Breast epithelium (tissue), 4 donors: ENCODE results near the gene FAM222A. TPM values are rescaled to one million over a fixed set of nuclear protein-coding genes. Genes with fewer than 3 reads are reported as not detected.

Experiments used
- DNase-seq, 2 donors: peaks; one replicate each; pipeline ENCODE4 v3.0.0-alpha.2; 2019; ENCODE audit warnings: low spot score in 2 of 2
- H3K27ac ChIP-seq, 2 donors: fragments of 200-600 bp; sonication (generic) in 1 of 2; one replicate each; pipeline ENCODE4 v1.5.1; 2016 to 2019; ENCODE audit warnings: mild to moderate bottlenecking in 1 of 2
- H3K27me3 ChIP-seq, 2 donors: fragments of 200-600 bp; sonication (generic) in 1 of 2; one replicate each; pipeline versions ENCODE4 v1.5.1 to v1.6.0; 2017 to 2019; ENCODE audit warnings: control low read depth in 1 of 2, mild to moderate bottlenecking in 1 of 2
- H3K36me3 ChIP-seq: fragments of 200-600 bp; one replicate; pipeline ENCODE4 v1.5.1; 2019
- H3K4me1 ChIP-seq, 2 donors: fragments of 200-600 bp; sonication (generic); one replicate each; pipeline ENCODE4 v1.5.1; 2016 to 2019; ENCODE audit warnings: control low read depth in 1 of 2
- H3K4me3 ChIP-seq, 3 donors: fragments of 200-600 bp; sonication (generic); 1 replicate in 2 of 3; 2 replicates in 1 of 3; pipeline ENCODE4 v1.5.1; 2016 to 2019; ENCODE audit warnings: mild to moderate bottlenecking in 3 of 3, moderate library complexity in 2 of 3
- H3K9me3 ChIP-seq, 2 donors: fragments of 200-600 bp; sonication (generic) in 1 of 2; one replicate each; pipeline ENCODE4 v1.5.1; 2016 to 2019; ENCODE audit warnings: control low read depth in 1 of 2
- CTCF ChIP-seq, 3 donors: fragments of 450-650 bp; IDR thresholded peaks; one replicate each; pipeline ENCODE4 v1.5.1; 2016 to 2017; ENCODE audit warnings: antibody characterized with exemption in 3 of 3, mild to moderate bottlenecking in 3 of 3, moderate library complexity in 3 of 3
- POLR2A ChIP-seq: fragments of 450-650 bp; IDR thresholded peaks from one replicate; pipeline ENCODE4 v1.6.1; 2016; ENCODE audit warnings: antibody characterized with exemption, mild to moderate bottlenecking, moderate library complexity
- POLR2AphosphoS5 ChIP-seq, 3 donors: sonication (generic); formaldehyde crosslinking; IDR thresholded peaks; one replicate each; pipeline ENCODE4 v1.6.1; 2017; ENCODE audit warnings: antibody characterized with exemption in 3 of 3
- intact Hi-C: fragments of 100-400 bp; cut with DNase I; formaldehyde crosslinking; loops from one replicate; pipeline ENCODE4 v1.15.1; 2023; ENCODE audit warnings: low total_unique reads
- total RNA-seq, 3 donors: library from RNA; depleted of rRNA; stranded (reverse); fragments of >200 nt; gene quantifications; one replicate each; pipeline ENCODE4 v1.1.0, GENCODE V29; 2016

Gene FAM222A
- total RNA-seq, 3 donors from 2014 or later: 0.32 to 7.3 (median 1.3) TPM

GRCh38 chr12:109760031-109760929, 46.7 kb downstream of the FAM222A start:
- Histone ChIP-seq H3K9me3 (peaks cover 6 to 12% of the 10 kb centered on the region in 2 donors), H3K4me3 (no peak overlapping the region), H3K4me1 (no peaks in the 10 kb centered on the region), H3K27ac (no peak overlapping the region), H3K36me3 (no peaks in the 10 kb centered on the region), H3K27me3 (no peaks in the 10 kb centered on the region)
- intact Hi-C loops: no loop called here
- TF ChIP-seq POLR2A: no peak
- no peak for TF ChIP-seq POLR2AphosphoS5 (IDR thresholded peaks at IDR 0.05)
- no peak for TF ChIP-seq CTCF (IDR thresholded peaks at IDR 0.05)
- peak in 1 of 2 donors; percentile 57 for DNase-seq

GRCh38 chr12:109760930-109761921, 47.6 kb downstream of the FAM222A start:
- TF ChIP-seq POLR2AphosphoS5 (IDR thresholded peaks at IDR 0.05): no peak
- TF ChIP-seq POLR2A: no peak
- TF ChIP-seq CTCF (IDR thresholded peaks at IDR 0.05): no peak
- intact Hi-C loops: no loop called here
- Histone ChIP-seq H3K27ac (no peak overlapping the region), H3K4me1 (no peaks in the 10 kb centered on the region), H3K9me3 (peaks cover 6 to 12% of the 10 kb centered on the region in 2 donors), H3K4me3 (no peak overlapping the region), H3K27me3 (no peaks in the 10 kb centered on the region), H3K36me3 (no peaks in the 10 kb centered on the region)
- DNase-seq: peak in 1 of 2 donors; percentile 45

GRCh38 chr12:109762071-109762672, 48.5 kb downstream of the FAM222A start:
- intact Hi-C loops: no loop called here
- Histone ChIP-seq H3K4me1 (no peaks in the 10 kb centered on the region), H3K36me3 (no peaks in the 10 kb centered on the region), H3K4me3 (no peak overlapping the region), H3K9me3 (peaks cover 5 to 6% of the 10 kb centered on the region in 2 donors), H3K27me3 (no peaks in the 10 kb centered on the region), H3K27ac (no peak overlapping the region)
- peak in 1 of 2 donors; percentile 31 for DNase-seq
- TF ChIP-seq POLR2A (no peak), POLR2AphosphoS5 (IDR thresholded peaks at IDR 0.05) (no peak), CTCF (IDR thresholded peaks at IDR 0.05) (no peak)

GRCh38 chr12:109762673-109763191, 49.1 kb downstream of the FAM222A start:
- Histone ChIP-seq H3K4me3 (no peak overlapping the region), H3K9me3 (peaks cover 5 to 6% of the 10 kb centered on the region in 2 donors), H3K27ac (no peak overlapping the region), H3K4me1 (no peaks in the 10 kb centered on the region), H3K36me3 (no peaks in the 10 kb centered on the region), H3K27me3 (no peaks in the 10 kb centered on the region)
- intact Hi-C loops: no loop called here
- TF ChIP-seq POLR2A: no peak
- no peak for TF ChIP-seq POLR2AphosphoS5 (IDR thresholded peaks at IDR 0.05)
- no peak for TF ChIP-seq CTCF (IDR thresholded peaks at IDR 0.05)
- no peak for DNase-seq
